HEK293 (cell line): ENCODE measurements around the gene SMO.
A peak's percentile ranks its signal among the peaks of the same experiment; 100 is the strongest.

Source experiments
- CTCF ChIA-PET: fragments of 350-600 bp; formaldehyde crosslinking; extraction: SDS; loops from one replicate; lab custom pipeline; 2021; ENCODE audit warnings: antibody characterized with exemption; lab: Yijun Ruan, JAX
- POLR2A ChIA-PET: fragments of 300-600 bp; formaldehyde crosslinking; extraction: SDS; loops from one replicate; lab custom pipeline; 2020; ENCODE audit warnings: antibody characterized with exemption, inconsistent platforms; lab: Yijun Ruan, JAX
- H3K27ac ChIP-seq: fragments of 200-500 bp; sonication (Bioruptor generic); 2 replicates; pipeline ENCODE4 v1.5.1; 2014; ENCODE audit warnings: low read depth, low read length, control low read depth, inconsistent platforms; ENCODE audit errors: extremely low read depth
- H3K36me3 ChIP-seq, 2 experiments: fragments of 200-500 bp in 1 of 2; sonication (Bioruptor generic) in 1 of 2; 1 replicate in 1 of 2; 2 replicates in 1 of 2; pipeline ENCODE4 v1.5.1; 2014 to 2017; ENCODE audit warnings: inconsistent platforms in 2 of 2, low read length in 2 of 2; ENCODE audit not compliant: control insufficient read depth in 2 of 2, insufficient read depth in 1 of 2
- H3K4me1 ChIP-seq: fragments of 200-500 bp; sonication (Bioruptor generic); 2 replicates; pipeline ENCODE4 v1.5.1; 2014; ENCODE audit warnings: mild to moderate bottlenecking, low read length, inconsistent platforms; ENCODE audit not compliant: control insufficient read depth, insufficient read depth
- H3K4me3 ChIP-seq: 2 replicates; pipeline ENCODE4 v1.5.1; 2011; ENCODE audit warnings: low read depth, mild to moderate bottlenecking, control low read depth, low read length, moderate library complexity
- H3K9me3 ChIP-seq: fragments of 200-500 bp; sonication (Bioruptor generic); 2 replicates; pipeline ENCODE4 v1.5.1; 2014; ENCODE audit warnings: low read depth, low read length, inconsistent platforms; ENCODE audit not compliant: control insufficient read depth, insufficient read depth
- BCL11A ChIP-seq: fragments of 450-650 bp; formaldehyde crosslinking; IDR thresholded peaks from 2 replicates; pipeline ENCODE4 v1.5.1; 2016; ENCODE audit warnings: low read depth, missing biosample characterization, missing genetic modification characterization
- BCL11B ChIP-seq: fragments of 450-650 bp; formaldehyde crosslinking; IDR thresholded peaks from 2 replicates; pipeline ENCODE4 v1.5.1; 2016; ENCODE audit warnings: low read depth, missing biosample characterization, missing genetic modification characterization
- GLI2 ChIP-seq: fragments of 450-650 bp; formaldehyde crosslinking; IDR thresholded peaks from 2 replicates; pipeline ENCODE4; 2017; ENCODE audit warnings: missing biosample characterization, missing genetic modification characterization, low read depth, borderline replicate concordance
- GLIS2 ChIP-seq: fragments of 450-650 bp; formaldehyde crosslinking; IDR thresholded peaks from 2 replicates; pipeline ENCODE4 v1.5.1; 2016; ENCODE audit warnings: missing biosample characterization, missing genetic modification characterization
- MYNN ChIP-seq: fragments of 450-650 bp; formaldehyde crosslinking; IDR thresholded peaks from 2 replicates; pipeline ENCODE4 v1.5.1; 2016; ENCODE audit warnings: missing biosample characterization, missing genetic modification characterization, borderline replicate concordance
- ZBTB17 ChIP-seq: fragments of 450-650 bp; formaldehyde crosslinking; IDR thresholded peaks from 2 replicates; pipeline ENCODE4 v1.5.1; 2016; ENCODE audit warnings: missing biosample characterization, missing genetic modification characterization
- ZNF121 ChIP-seq: fragments of 450-650 bp; formaldehyde crosslinking; IDR thresholded peaks from 2 replicates; pipeline ENCODE4 v1.5.1; 2016; ENCODE audit warnings: missing biosample characterization, missing genetic modification characterization
- ZNF138 ChIP-seq: fragments of 450-650 bp; formaldehyde crosslinking; IDR thresholded peaks from 2 replicates; pipeline ENCODE4 v1.5.1; 2016; ENCODE audit warnings: missing biosample characterization, missing genetic modification characterization, borderline replicate concordance
- ZNF174 ChIP-seq: fragments of 450-650 bp; formaldehyde crosslinking; IDR thresholded peaks from 2 replicates; pipeline ENCODE4 v1.5.0; 2017; ENCODE audit warnings: missing biosample characterization, mild to moderate bottlenecking, missing genetic modification characterization
- ZNF214 ChIP-seq: fragments of 450-650 bp; formaldehyde crosslinking; IDR thresholded peaks from 2 replicates; pipeline ENCODE4 v1.5.1; 2017; ENCODE audit warnings: missing biosample characterization, mild to moderate bottlenecking, missing genetic modification characterization, borderline replicate concordance
- ZNF266 ChIP-seq: fragments of 450-650 bp; formaldehyde crosslinking; IDR thresholded peaks from 2 replicates; pipeline ENCODE4 v1.5.1; 2016; ENCODE audit warnings: missing biosample characterization, missing genetic modification characterization, low read depth
- ZNF404 ChIP-seq: fragments of 450-650 bp; formaldehyde crosslinking; IDR thresholded peaks from 2 replicates; pipeline ENCODE4 v1.5.1; 2017; ENCODE audit warnings: missing biosample characterization, missing genetic modification characterization
- ZNF416 ChIP-seq: fragments of 450-650 bp; formaldehyde crosslinking; IDR thresholded peaks from 2 replicates; pipeline ENCODE4 v1.5.1; 2016; ENCODE audit warnings: missing biosample characterization, missing genetic modification characterization
- ZNF473 ChIP-seq: fragments of 450-650 bp; formaldehyde crosslinking; IDR thresholded peaks from 2 replicates; pipeline ENCODE4 v1.5.1; 2017; ENCODE audit warnings: missing biosample characterization, missing genetic modification characterization
- ZNF600 ChIP-seq: fragments of 450-650 bp; formaldehyde crosslinking; IDR thresholded peaks from 2 replicates; pipeline ENCODE4 v1.5.1; 2016; ENCODE audit warnings: missing biosample characterization, missing genetic modification characterization
- ZNF629 ChIP-seq: fragments of 450-650 bp; formaldehyde crosslinking; IDR thresholded peaks from 2 replicates; pipeline ENCODE4 v1.5.1; 2017; ENCODE audit warnings: missing biosample characterization, missing genetic modification characterization
- ZNF654 ChIP-seq: fragments of 450-650 bp; formaldehyde crosslinking; IDR thresholded peaks from 2 replicates; pipeline ENCODE4 v1.5.1; 2016; ENCODE audit warnings: low read depth, missing biosample characterization, missing genetic modification characterization
- ZNF670 ChIP-seq: fragments of 450-650 bp; formaldehyde crosslinking; IDR thresholded peaks from 2 replicates; pipeline ENCODE4 v1.5.1; 2016; ENCODE audit warnings: missing biosample characterization, missing genetic modification characterization, low read depth
- ZNF785 ChIP-seq: fragments of 450-650 bp; formaldehyde crosslinking; IDR thresholded peaks from 2 replicates; pipeline ENCODE4 v1.5.1; 2016; ENCODE audit warnings: missing biosample characterization, missing genetic modification characterization
- TF ChIP-seq, protein P1 (sequence below): fragments of 450-650 bp; formaldehyde crosslinking; IDR thresholded peaks from 2 replicates; pipeline ENCODE4 v1.5.1; 2016; ENCODE audit warnings: missing biosample characterization, missing genetic modification characterization
- TF ChIP-seq, protein P2 (sequence below): fragments of 450-650 bp; formaldehyde crosslinking; IDR thresholded peaks from 2 replicates; pipeline ENCODE4 v1.5.1; 2017; ENCODE audit warnings: missing biosample characterization, mild to moderate bottlenecking, missing genetic modification characterization, moderate library complexity
- TF ChIP-seq, protein P3 (sequence below): fragments of 450-650 bp; formaldehyde crosslinking; IDR thresholded peaks from 2 replicates; pipeline ENCODE4 v1.5.1; 2016; ENCODE audit warnings: missing biosample characterization, missing genetic modification characterization, borderline replicate concordance

SMO gene

DNA sequence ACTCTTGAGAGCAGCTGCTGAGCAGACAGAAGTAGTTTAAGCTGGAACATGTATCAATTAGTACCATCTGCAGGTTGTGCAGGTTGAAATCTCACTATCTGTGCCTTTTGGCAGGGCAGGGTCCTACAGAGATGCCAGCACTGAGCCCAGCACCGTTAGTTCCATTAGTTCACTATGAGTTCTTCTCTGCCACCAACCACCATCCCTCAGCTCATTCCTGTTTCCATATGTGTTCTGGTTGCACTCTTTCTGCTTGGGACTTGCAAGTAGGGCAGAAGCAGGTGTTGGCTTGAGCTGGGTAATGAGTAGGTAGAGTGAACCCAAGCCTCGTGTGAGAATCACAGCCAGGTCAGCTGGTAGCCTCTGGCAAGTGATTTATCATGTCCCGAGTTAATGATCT, 2.8 kb downstream of the SMO start:
- Histone ChIP-seq H3K9me3 (no peaks in the 10 kb centered on the region), H3K27ac (no peak overlapping the region), H3K4me3 (no peak overlapping the region), H3K4me1 (no peaks in the 10 kb centered on the region; the same call in 1 of the 2 replicates), H3K36me3 (peaks cover 4 to 24% of the 10 kb centered on the region in 2 experiments; a peak in 2 of 3 replicates)
- POLR2A ChIA-PET, result no interaction called here
- CTCF ChIA-PET, result interaction anchor here (1.6 kb wide), 1 partner anchor 28 kb away, joined by 7 read pairs; no protein-coding TSS in a partner anchor
- no peak for TF ChIP-seq BCL11B (tag by site-specific recombination)
- TF ChIP-seq ZNF138 (tag by site-specific recombination), result no peak
- no peak for TF ChIP-seq ZNF785 (tag by site-specific recombination)
- no peak for TF ChIP-seq ZNF266 (tag by site-specific recombination)
- no peak for TF ChIP-seq ZNF629 (tag by site-specific recombination)
- TF ChIP-seq ZNF600 (tag by site-specific recombination), result peak; percentile 62
- TF ChIP-seq ZNF404 (tag by site-specific recombination), result no peak
- peak; percentile 24; the same call in 1 of the 2 replicates for TF ChIP-seq ZBTB17 (tag by site-specific recombination)
- no peak for TF ChIP-seq BCL11A (tag by site-specific recombination)

DNA sequence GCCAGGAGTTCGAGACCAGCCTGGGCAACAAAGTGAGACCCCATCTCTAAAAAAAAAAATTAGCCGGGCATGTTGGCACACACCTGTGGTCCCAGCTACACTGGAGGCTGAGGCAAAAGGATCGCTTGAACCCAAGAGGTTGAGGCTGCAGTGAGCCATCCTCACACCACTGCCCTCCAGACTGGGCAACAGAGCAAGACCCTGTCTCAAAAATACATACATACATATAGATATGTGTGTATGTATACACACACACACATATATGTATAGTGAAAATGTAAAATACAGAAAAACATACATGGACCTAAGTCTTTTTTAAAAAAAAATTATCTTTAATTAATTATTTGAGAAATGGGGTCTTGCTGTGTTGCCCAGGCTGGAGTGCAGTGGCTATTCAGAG, 5.5 kb downstream of the SMO start:
- POLR2A ChIA-PET, result no interaction called here
- peaks cover 4 to 24% of the 10 kb centered on the region in 2 experiments; a peak in 2 of 3 replicates for H3K36me3 ChIP-seq
- no peaks in the 10 kb centered on the region for H3K4me1 ChIP-seq
- H3K27ac ChIP-seq, result no peak overlapping the region
- CTCF ChIA-PET, result interaction anchor here (0.9 to 2.1 kb wide), 4 partner anchors 13 to 104 kb away, joined by 3 to 10 read pairs (median 6); no protein-coding TSS in a partner anchor
- no peak overlapping the region for H3K4me3 ChIP-seq
- TF ChIP-seq ZNF214 (no peak), ZNF121 (tag by site-specific recombination) (peak; percentile 78)
- H3K9me3 ChIP-seq, result no peaks in the 10 kb centered on the region

DNA sequence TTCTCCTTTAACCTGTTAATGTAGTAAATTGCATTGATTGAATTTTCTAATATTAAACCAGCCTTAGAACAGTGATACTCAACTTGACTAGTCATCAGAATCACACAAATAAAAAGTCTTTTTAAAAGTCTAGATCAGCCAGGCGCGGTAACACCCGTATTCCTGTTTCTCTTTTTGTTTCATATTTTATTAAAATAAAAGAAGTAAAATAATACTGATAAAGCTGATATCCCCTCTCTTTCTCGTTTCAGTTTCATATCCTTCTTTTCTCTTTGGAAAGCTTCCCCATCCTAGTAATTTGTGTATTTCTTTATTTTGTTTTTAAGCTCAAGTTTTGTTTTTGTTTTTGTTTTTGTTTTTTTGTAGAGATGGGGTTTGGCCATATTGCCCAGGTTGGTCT, 9.3 kb downstream of the SMO start:
- Histone ChIP-seq H3K9me3 (no peaks in the 10 kb centered on the region), H3K27ac (no peak overlapping the region), H3K36me3 (peaks cover 4 to 8% of the 10 kb centered on the region in 2 experiments; a peak in 2 of 3 replicates), H3K4me3 (no peak overlapping the region), H3K4me1 (no peaks in the 10 kb centered on the region)
- POLR2A ChIA-PET, result no interaction called here
- CTCF ChIA-PET, result interaction anchor here (0.9 to 1.3 kb wide), 2 partner anchors 34 to 145 kb away, joined by 3 to 4 read pairs; no protein-coding TSS in a partner anchor
- TF ChIP-seq ZNF670 (tag by site-specific recombination), result no peak
- TF ChIP-seq, protein P1, sequence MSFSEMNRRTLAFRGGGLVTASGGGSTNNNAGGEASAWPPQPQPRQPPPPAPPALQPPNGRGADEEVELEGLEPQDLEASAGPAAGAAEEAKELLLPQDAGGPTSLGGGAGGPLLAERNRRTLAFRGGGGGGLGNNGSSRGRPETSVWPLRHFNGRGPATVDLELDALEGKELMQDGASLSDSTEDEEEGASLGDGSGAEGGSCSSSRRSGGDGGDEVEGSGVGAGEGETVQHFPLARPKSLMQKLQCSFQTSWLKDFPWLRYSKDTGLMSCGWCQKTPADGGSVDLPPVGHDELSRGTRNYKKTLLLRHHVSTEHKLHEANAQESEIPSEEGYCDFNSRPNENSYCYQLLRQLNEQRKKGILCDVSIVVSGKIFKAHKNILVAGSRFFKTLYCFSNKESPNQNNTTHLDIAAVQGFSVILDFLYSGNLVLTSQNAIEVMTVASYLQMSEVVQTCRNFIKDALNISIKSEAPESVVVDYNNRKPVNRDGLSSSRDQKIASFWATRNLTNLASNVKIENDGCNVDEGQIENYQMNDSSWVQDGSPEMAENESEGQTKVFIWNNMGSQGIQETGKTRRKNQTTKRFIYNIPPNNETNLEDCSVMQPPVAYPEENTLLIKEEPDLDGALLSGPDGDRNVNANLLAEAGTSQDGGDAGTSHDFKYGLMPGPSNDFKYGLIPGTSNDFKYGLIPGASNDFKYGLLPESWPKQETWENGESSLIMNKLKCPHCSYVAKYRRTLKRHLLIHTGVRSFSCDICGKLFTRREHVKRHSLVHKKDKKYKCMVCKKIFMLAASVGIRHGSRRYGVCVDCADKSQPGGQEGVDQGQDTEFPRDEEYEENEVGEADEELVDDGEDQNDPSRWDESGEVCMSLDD, result no peak
- no peak for TF ChIP-seq ZNF473 (tag by site-specific recombination)
- TF ChIP-seq, protein P2, sequence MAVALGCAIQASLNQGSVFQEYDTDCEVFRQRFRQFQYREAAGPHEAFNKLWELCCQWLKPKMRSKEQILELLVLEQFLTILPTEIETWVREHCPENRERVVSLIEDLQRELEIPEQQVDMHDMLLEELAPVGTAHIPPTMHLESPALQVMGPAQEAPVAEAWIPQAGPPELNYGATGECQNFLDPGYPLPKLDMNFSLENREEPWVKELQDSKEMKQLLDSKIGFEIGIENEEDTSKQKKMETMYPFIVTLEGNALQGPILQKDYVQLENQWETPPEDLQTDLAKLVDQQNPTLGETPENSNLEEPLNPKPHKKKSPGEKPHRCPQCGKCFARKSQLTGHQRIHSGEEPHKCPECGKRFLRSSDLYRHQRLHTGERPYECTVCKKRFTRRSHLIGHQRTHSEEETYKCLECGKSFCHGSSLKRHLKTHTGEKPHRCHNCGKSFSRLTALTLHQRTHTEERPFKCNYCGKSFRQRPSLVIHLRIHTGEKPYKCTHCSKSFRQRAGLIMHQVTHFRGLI (tag by site-specific recombination), result no peak
- no peak for TF ChIP-seq MYNN (tag by site-specific recombination)
- no peak for TF ChIP-seq ZNF654 (tag by site-specific recombination)
- TF ChIP-seq GLIS2 (tag by site-specific recombination), result no peak
- no peak for TF ChIP-seq BCL11B (tag by site-specific recombination)
- TF ChIP-seq ZNF174 (tag by site-specific recombination), result no peak
- no peak for TF ChIP-seq ZNF416 (tag by site-specific recombination)
- TF ChIP-seq, protein P3, sequence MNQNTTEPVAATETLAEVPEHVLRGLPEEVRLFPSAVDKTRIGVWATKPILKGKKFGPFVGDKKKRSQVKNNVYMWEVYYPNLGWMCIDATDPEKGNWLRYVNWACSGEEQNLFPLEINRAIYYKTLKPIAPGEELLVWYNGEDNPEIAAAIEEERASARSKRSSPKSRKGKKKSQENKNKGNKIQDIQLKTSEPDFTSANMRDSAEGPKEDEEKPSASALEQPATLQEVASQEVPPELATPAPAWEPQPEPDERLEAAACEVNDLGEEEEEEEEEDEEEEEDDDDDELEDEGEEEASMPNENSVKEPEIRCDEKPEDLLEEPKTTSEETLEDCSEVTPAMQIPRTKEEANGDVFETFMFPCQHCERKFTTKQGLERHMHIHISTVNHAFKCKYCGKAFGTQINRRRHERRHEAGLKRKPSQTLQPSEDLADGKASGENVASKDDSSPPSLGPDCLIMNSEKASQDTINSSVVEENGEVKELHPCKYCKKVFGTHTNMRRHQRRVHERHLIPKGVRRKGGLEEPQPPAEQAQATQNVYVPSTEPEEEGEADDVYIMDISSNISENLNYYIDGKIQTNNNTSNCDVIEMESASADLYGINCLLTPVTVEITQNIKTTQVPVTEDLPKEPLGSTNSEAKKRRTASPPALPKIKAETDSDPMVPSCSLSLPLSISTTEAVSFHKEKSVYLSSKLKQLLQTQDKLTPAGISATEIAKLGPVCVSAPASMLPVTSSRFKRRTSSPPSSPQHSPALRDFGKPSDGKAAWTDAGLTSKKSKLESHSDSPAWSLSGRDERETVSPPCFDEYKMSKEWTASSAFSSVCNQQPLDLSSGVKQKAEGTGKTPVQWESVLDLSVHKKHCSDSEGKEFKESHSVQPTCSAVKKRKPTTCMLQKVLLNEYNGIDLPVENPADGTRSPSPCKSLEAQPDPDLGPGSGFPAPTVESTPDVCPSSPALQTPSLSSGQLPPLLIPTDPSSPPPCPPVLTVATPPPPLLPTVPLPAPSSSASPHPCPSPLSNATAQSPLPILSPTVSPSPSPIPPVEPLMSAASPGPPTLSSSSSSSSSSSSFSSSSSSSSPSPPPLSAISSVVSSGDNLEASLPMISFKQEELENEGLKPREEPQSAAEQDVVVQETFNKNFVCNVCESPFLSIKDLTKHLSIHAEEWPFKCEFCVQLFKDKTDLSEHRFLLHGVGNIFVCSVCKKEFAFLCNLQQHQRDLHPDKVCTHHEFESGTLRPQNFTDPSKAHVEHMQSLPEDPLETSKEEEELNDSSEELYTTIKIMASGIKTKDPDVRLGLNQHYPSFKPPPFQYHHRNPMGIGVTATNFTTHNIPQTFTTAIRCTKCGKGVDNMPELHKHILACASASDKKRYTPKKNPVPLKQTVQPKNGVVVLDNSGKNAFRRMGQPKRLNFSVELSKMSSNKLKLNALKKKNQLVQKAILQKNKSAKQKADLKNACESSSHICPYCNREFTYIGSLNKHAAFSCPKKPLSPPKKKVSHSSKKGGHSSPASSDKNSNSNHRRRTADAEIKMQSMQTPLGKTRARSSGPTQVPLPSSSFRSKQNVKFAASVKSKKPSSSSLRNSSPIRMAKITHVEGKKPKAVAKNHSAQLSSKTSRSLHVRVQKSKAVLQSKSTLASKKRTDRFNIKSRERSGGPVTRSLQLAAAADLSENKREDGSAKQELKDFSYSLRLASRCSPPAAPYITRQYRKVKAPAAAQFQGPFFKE (tag by site-specific recombination), result no peak
- no peak for TF ChIP-seq GLI2 (tag by site-specific recombination)
